Measurements from ENCODE around the gene CMTR1. TPM values are rescaled to one million over a fixed set of nuclear protein-coding genes. Genes with fewer than 3 reads are reported as not detected.

Gene CMTR1
- total and polyA plus RNA-seq, 4 donors: 4.7 to 25.5 (median 18.8) TPM

- Histone ChIP-seq H3K4me3 (ENCODE audit: low read depth in 1 of 3, low read length in 3 of 3) (no peak overlapping the region), H3K27ac (ENCODE audit: low read depth in 1 of 2, low read length in 2 of 2) (no peak overlapping the region), H3K27me3 (ENCODE audit: control insufficient read depth in 4 of 4, insufficient read depth in 4 of 4, low read length in 3 of 4) (no peaks in the 10 kb centered on the region), H3K36me3 (ENCODE audit: control insufficient read depth in 4 of 4, insufficient read depth in 3 of 4, low read depth in 1 of 4, low read length in 3 of 4) (peaks cover 0 to 3% (median under 1%) of the 10 kb centered on the region in 4 donors), H3K9me3 (ENCODE audit: control insufficient read depth in 4 of 4, low read length in 3 of 4) (no peaks in the 10 kb centered on the region), H3K4me1 (ENCODE audit: control insufficient read depth in 4 of 4, insufficient read depth in 4 of 4, low read length in 3 of 4) (peaks cover 2 to 15% (median 8%) of the 10 kb centered on the region in 4 donors), H3K9ac (ENCODE audit: low read depth in 1 of 2, low read length in 2 of 2) (no peak overlapping the region)
- TF ChIP-seq, protein P1, sequence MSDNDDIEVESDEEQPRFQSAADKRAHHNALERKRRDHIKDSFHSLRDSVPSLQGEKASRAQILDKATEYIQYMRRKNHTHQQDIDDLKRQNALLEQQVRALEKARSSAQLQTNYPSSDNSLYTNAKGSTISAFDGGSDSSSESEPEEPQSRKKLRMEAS (IDR thresholded peaks at IDR 0.05): no peak
- TF ChIP-seq ATF3 (IDR thresholded peaks at IDR 0.05): no peak
- no peak for TF ChIP-seq NR2F2 (IDR thresholded peaks at IDR 0.05)
- TF ChIP-seq, protein P2, sequence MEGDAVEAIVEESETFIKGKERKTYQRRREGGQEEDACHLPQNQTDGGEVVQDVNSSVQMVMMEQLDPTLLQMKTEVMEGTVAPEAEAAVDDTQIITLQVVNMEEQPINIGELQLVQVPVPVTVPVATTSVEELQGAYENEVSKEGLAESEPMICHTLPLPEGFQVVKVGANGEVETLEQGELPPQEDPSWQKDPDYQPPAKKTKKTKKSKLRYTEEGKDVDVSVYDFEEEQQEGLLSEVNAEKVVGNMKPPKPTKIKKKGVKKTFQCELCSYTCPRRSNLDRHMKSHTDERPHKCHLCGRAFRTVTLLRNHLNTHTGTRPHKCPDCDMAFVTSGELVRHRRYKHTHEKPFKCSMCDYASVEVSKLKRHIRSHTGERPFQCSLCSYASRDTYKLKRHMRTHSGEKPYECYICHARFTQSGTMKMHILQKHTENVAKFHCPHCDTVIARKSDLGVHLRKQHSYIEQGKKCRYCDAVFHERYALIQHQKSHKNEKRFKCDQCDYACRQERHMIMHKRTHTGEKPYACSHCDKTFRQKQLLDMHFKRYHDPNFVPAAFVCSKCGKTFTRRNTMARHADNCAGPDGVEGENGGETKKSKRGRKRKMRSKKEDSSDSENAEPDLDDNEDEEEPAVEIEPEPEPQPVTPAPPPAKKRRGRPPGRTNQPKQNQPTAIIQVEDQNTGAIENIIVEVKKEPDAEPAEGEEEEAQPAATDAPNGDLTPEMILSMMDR (IDR thresholded peaks at IDR 0.05; ENCODE audit: low read depth, low read length, missing input control): no peak
- no peak for TF ChIP-seq FOXA2 (IDR thresholded peaks at IDR 0.05)
- no peak for TF ChIP-seq FOXA1 (IDR thresholded peaks at IDR 0.05)
- no peak for TF ChIP-seq RXRA (IDR thresholded peaks at IDR 0.05)
- no peak for TF ChIP-seq SP1 (IDR thresholded peaks at IDR 0.05)
- TF ChIP-seq, protein P3, sequence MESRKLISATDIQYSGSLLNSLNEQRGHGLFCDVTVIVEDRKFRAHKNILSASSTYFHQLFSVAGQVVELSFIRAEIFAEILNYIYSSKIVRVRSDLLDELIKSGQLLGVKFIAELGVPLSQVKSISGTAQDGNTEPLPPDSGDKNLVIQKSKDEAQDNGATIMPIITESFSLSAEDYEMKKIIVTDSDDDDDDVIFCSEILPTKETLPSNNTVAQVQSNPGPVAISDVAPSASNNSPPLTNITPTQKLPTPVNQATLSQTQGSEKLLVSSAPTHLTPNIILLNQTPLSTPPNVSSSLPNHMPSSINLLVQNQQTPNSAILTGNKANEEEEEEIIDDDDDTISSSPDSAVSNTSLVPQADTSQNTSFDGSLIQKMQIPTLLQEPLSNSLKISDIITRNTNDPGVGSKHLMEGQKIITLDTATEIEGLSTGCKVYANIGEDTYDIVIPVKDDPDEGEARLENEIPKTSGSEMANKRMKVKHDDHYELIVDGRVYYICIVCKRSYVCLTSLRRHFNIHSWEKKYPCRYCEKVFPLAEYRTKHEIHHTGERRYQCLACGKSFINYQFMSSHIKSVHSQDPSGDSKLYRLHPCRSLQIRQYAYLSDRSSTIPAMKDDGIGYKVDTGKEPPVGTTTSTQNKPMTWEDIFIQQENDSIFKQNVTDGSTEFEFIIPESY (IDR thresholded peaks at IDR 0.05): no peak
- no peak for TF ChIP-seq YY1 (IDR thresholded peaks at IDR 0.05)
- TF ChIP-seq HNF4A (conservative IDR thresholded peaks at IDR 0.05): no peak
- no peak for TF ChIP-seq GABPA (IDR thresholded peaks at IDR 0.05 in 1 of 2, conservative IDR thresholded peaks at IDR 0.05 in 1 of 2)
- TF ChIP-seq, protein P4, sequence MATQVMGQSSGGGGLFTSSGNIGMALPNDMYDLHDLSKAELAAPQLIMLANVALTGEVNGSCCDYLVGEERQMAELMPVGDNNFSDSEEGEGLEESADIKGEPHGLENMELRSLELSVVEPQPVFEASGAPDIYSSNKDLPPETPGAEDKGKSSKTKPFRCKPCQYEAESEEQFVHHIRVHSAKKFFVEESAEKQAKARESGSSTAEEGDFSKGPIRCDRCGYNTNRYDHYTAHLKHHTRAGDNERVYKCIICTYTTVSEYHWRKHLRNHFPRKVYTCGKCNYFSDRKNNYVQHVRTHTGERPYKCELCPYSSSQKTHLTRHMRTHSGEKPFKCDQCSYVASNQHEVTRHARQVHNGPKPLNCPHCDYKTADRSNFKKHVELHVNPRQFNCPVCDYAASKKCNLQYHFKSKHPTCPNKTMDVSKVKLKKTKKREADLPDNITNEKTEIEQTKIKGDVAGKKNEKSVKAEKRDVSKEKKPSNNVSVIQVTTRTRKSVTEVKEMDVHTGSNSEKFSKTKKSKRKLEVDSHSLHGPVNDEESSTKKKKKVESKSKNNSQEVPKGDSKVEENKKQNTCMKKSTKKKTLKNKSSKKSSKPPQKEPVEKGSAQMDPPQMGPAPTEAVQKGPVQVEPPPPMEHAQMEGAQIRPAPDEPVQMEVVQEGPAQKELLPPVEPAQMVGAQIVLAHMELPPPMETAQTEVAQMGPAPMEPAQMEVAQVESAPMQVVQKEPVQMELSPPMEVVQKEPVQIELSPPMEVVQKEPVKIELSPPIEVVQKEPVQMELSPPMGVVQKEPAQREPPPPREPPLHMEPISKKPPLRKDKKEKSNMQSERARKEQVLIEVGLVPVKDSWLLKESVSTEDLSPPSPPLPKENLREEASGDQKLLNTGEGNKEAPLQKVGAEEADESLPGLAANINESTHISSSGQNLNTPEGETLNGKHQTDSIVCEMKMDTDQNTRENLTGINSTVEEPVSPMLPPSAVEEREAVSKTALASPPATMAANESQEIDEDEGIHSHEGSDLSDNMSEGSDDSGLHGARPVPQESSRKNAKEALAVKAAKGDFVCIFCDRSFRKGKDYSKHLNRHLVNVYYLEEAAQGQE (IDR thresholded peaks at IDR 0.05): no peak
- TF ChIP-seq EGR1 (IDR thresholded peaks at IDR 0.05; ENCODE audit: low read depth in 2 of 2): no peak
- TF ChIP-seq RAD21 (IDR thresholded peaks at IDR 0.05): no peak
- TF ChIP-seq JUND (IDR thresholded peaks at IDR 0.05): no peak
- no peak for DNase-seq (ENCODE audit: low spot score)
- 52% methylated on average over 1 of the region's 1 CpG for WGBS
Measured at GRCh38 chr6:37488476-37488875, 55.5 kb downstream of the CMTR1 start.
